HG03064 (cell line): ENCODE measurements around the gene IL17RD.

Experiments
- ATAC-seq: cut with Tn5 transposase; IDR thresholded peaks from one replicate; pipeline ENCODE4 v1.9.1; 2021; ENCODE audit warnings: low read depth; ENCODE audit not compliant: unreplicated experiment

IL17RD gene

DNA sequence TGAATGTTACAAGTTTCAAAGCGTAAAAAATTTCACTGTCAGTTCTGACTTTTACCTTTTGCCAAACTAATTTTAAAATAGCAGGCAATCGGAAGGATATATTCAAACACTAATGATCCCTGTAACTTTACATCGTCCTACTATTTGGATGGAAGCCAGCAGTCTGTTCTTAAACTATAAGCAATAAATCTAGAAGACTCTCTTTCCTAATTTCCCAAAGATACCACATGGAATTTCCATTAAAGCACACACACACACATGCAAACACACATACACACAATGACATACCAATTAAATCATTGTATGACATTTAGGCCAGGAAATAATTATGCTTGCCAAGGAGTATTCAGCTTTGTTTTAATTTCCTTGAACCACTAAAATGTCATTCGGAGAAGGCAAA is 32.0 kb downstream of the IL17RD start:
- no peak for ATAC-seq

GRCh38 chr3:57132674-57133073 is 32.5 kb downstream of the IL17RD start:
- no peak for ATAC-seq

GRCh38 chr3:57131210-57131588 is 34.0 kb downstream of the IL17RD start:
- no peak for ATAC-seq

DNA sequence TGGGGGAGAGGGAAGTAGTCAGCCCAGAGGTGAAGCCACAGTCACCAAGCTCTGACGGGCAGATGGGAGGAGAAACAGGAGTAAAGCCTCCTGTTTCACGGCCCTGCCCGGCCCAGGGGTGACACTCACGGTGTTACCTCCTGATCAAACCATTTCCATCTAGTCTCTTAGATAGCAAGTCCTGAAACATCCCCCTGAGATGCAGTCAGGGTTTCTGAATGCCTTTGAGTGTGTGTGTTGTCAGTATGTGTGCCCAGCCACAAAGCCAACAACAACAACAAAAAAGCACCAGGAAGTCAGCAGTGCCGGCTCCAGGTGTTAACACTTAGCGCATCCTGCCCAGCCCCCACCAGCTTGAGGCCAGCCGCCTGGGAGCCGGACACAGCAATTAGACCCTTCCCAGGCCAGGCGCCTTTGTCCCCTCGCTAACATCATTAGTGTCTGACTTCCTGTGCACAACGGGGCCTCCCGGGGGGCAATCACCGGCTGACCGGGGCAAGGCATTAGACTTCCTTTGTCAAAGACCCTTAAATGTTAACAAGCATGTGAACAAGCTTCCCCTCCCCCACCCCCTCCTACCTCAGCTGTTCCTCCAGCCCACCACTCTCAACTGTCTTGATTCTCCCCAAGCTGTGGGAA is 34.5 kb downstream of the IL17RD start:
- no peak for ATAC-seq

DNA sequence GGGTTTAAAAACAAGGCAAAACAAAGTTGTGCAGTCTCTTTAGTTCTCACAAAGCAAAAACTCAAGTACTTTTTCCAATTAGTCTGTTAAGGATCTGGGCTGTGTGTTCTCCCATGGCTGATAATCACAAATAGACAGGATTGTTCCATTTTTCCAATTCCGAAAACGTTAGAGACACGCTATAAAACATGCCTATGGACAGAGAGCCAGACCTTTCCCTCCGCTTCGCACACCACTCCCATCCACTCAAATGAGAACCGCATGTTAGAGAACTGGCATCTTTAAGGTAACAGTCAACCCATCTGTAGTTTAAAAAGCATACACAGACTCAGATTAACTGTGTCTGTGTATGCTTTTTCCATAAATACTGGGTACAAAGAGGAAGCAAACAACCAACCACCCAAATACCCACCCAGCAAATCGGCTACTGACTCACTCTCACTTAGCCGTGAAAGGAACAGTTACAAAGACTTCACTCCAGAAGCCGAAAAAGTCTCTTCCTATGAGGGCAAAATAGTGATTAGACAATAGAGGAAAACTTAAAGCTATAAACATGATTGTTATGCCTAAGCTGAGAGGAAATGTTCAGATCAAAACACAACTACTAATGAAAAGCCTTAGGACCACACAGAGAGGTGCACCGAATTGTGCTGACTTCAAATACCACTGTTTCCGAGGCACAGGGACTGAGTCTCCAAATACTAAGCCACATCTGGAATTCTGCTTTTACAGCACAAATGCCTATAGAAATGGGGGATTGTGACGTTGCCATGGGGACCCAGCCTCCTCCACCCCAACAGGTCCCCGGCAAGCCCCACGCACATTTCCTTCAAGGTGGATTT is 36.1 kb downstream of the IL17RD start:
- ATAC-seq = no peak

- ATAC-seq = no peak
Measured at GRCh38 chr3:57127891-57128518, 37.1 kb downstream of the IL17RD start.

DNA sequence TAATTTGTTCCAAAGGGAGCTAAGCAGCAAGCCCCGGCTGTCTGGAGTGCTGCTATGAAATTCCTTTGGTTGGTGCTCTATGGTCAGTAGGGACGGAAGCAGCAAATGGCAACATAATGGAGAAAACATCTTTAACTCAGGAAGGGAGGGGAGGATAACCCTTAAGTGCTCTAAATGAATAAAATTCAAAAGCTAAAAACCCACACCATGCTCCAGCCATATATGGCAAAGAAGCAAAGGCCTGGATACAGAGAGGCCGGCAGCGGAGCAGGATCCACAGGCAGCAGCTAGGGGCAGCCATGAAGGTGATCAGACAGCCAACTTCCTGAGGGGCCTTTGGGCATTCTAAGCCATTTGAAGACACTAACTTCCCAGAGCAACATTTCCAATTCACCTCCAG is 38.9 kb downstream of the IL17RD start:
- no peak for ATAC-seq

- ATAC-seq = no peak
Measured at GRCh38 chr3:57120451-57121174, 44.5 kb downstream of the IL17RD start.

DNA sequence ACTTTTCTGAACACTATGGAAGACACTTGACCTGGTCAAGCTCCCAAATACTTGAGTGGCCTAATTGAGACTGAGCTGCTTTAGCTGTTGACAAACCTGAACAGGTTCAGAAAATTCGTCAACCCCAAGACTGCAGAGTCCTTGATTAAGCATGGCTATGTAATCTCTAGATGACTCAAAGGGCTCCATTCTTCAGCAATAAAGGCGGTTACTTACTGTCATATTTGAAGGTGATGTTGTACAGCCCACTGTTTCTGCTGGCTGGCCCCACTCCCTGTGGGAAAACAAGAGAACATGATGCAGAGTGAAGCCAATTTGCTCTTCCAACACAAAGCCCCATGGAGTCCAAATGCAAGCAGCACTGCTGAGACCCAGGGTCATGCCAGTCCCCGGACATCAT is 45.1 kb downstream of the IL17RD start:
- ATAC-seq = no peak

DNA sequence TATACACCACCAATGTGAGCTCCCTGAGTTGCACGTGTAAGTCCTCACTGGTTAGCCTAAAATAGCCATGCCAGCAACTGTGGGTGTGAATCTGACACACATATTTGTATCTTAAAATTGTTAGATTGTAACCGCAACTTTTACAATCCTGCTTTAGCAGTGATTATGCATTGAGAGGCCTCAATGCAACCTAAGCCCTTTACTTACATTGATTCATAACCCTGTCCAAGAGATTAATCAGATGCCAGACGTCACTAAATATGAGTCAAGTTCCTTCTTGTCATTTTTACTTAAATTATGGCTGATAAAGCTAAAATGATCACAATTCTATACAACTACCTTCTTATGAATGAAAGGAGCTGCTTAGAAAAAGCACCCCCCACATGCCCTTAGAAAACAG is 46.9 kb downstream of the IL17RD start:
- no peak for ATAC-seq

GRCh38 chr3:57116501-57116900 is 48.7 kb downstream of the IL17RD start:
- no peak for ATAC-seq

DNA sequence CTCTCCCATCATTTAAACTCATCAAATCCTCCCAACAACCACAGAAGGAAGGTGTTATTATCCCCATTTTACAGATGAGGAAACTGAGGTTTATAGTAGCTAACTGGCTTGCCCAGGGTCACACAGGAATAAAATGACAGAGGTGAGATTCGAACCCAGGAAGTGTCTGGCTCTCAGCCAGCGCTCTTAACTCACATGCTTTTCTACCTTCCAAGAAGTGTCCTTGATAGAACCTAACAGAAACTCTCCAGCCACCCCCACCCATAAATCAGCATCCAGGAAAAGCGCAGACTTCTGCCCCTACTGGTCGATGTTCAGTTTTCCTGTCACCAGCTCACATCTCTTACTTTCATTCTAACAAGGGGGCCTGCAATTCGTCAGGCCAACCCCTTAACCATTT is 52.9 kb downstream of the IL17RD start:
- no peak for ATAC-seq

- ATAC-seq = no peak
Measured at GRCh38 chr3:57110798-57111197, 54.4 kb downstream of the IL17RD start.

DNA sequence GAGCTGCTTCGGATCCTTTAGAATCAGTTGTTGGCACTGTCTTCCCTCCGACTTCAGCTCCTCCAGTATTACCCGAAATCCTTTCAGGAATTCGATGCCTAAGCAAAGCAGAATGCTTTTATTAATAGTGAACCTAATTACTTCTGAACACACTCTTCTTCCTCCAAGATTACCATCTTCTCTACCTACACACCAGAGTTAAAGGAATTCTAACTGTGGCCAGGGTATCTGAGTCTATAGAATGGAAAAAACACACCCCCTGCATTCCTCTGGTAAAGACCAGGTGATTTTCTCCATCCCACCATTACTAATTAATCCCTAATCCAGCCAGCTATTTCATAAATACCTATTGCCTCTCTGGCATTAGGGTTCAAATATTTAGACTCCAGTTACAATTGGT is 54.9 kb downstream of the IL17RD start:
- no peak for ATAC-seq

- no peak for ATAC-seq
Measured at GRCh38 chr3:57109437-57110199, 55.5 kb downstream of the IL17RD start.

DNA sequence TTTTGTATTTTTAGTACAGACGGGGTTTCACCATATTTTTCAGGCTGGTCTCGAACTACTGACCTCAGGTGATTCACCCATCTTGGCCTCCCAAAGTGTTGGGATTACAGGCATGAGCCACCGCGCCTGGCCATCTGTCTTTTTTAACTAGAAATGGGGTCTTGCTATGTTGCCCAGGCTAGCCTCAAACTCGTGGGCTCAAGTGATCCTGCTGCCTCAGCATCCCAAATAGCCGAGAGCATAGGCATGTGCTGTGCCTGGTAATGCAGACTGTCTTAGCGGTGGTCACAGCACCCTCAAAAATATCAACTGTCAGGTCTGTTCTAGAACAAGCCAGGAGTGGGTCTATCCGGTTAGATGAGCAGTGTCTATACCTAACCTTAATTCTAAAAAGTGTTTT is 56.5 kb downstream of the IL17RD start:
- ATAC-seq = no peak

- no peak for ATAC-seq
Measured at GRCh38 chr3:57105585-57105984, 59.6 kb downstream of the IL17RD start.

DNA sequence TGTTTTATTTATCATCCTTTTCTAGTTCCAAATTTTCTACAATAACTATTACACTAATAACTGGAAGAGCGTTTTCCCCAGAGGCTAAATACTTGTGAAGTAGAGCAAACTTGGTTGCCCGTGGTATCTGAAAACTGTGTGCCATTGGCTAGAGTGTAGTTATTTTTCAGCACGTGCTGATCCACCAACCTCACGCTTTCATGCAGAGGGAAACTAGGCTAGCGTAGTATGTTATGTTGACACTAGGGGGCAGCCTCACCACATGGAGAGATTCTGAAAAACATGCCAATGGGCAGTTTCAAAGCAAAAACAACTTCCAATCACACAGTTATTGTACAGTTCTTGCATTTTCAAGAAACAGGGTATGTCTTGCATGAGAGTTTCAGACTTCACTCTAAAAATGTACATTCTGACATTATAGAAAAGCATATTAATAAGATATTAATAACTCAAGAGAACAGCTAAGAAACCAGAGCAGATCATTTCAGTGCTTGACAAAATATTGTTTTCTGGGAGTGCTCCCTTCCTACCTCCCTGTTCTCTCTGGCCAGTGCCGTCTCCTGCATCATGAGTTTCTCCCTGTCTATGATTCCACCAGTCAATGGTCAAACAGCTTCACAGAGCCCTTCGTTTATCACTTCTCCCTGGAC is 65.0 kb downstream of the IL17RD start:
- no peak for ATAC-seq

- ATAC-seq = no peak
Measured at GRCh38 chr3:57098418-57099310, 66.5 kb downstream of the IL17RD start.
